Smooth muscle cell of the pulmonary artery (primary cell): ENCODE data around the gene NOG. TPM values are rescaled to one million over a fixed set of nuclear protein-coding genes. Genes with fewer than 3 reads are reported as not detected.

Experiments used
- total RNA-seq: library from RNA; depleted of rRNA; stranded (reverse); fragments of >200 nt; gene quantifications from 2 replicates; pipeline ENCODE4 v1.2.3, GENCODE V29; 2014

Gene NOG
- total RNA-seq = 1.6 and 2.0 TPM in 2 replicates

GRCh38 chr17:56593646-56594319 is at the start of gene NOG:
TSS of gene NOG (plus strand) at chr17:56593699. CDS start at chr17:56594224, 525 bp downstream.

Other genes starting within 250 kb of the NOG start
- 0.69 and 0.91 TPM in 2 replicates for gene C17orf67, start 240.2 kb downstream of the NOG start, total RNA-seq
- gene DGKE, start 240.5 kb downstream of the NOG start, total RNA-seq = 6.3 and 7.4 TPM in 2 replicates